Measurements from ENCODE around the gene ZNF24.

Gene ZNF24

GRCh38 chr18:35296060-35296459 lies 48.2 kb downstream of the ZNF24 start:
- no peak for DNase-seq (ENCODE audit: low read depth in 2 of 2)

- no peak for DNase-seq (ENCODE audit: low read depth in 2 of 2)
These were observed 53.1 kb downstream of the ZNF24 start for GRCh38 chr18:35291166-35291565.

- DNase-seq (ENCODE audit: low read depth in 2 of 2), result peak; percentile 95 to 96
These were observed 54.0 kb downstream of the ZNF24 start, which contains the start of gene ZSCAN30 for GRCh38 chr18:35290094-35290735. Gene ZSCAN30 (minus strand): TSS chr18:35290229. CDS start chr18:35264352, 25,877 bp downstream.

- DNase-seq (ENCODE audit: low read depth in 2 of 2), result peak; percentile 17 to 25
These were observed 54.5 kb downstream of the ZNF24 start for GRCh38 chr18:35289727-35290093.

GRCh38 chr18:35289293-35289692 lies 54.9 kb downstream of the ZNF24 start:
- DNase-seq (ENCODE audit: low read depth in 2 of 2), result no peak

- no peak for DNase-seq (ENCODE audit: low read depth in 2 of 2)
These were observed 59.4 kb downstream of the ZNF24 start for GRCh38 chr18:35284841-35285240.

GRCh38 chr18:35283923-35284794 lies 60.1 kb downstream of the ZNF24 start:
- DNase-seq (ENCODE audit: low read depth in 2 of 2), result no peak

GRCh38 chr18:35282353-35282752 lies 61.9 kb downstream of the ZNF24 start:
- DNase-seq (ENCODE audit: low read depth in 2 of 2), result no peak
